Measurements from ENCODE around the gene ZMYND15.

GRCh38 chr17:4747847-4748246 is 8.2 kb downstream of the ZMYND15 start:
- TF ChIP-seq CTCF (IDR thresholded peaks at IDR 0.05; ENCODE audit: insufficient read depth, low read length) (no peak), GABPA (IDR thresholded peaks at IDR 0.05; ENCODE audit: low read depth) (no peak), POLR2AphosphoS5 (IDR thresholded peaks at IDR 0.05; ENCODE audit: low read depth) (no peak)
